Activated effector memory CD4-positive, alpha-beta T cell treated with anti-CD3 and anti-CD28 coated beads, Interleukin-2, amount 50 U/mL, for 16 hours (primary cell): ENCODE measurements around the gene TSPAN11.
A peak's percentile ranks its signal among the peaks of the same experiment; 100 is the strongest.

Experiments
- DNase-seq: peaks from one replicate; pipeline ENCODE4 v3.0.0-alpha.2; 2020

TSPAN11 gene

GRCh38 chr12:30913323-30913722, 13.2 kb upstream of the TSPAN11 start:
- DNase-seq: no peak

GRCh38 chr12:30914986-30915591, 11.5 kb upstream of the TSPAN11 start:
- DNase-seq: no peak

DNA sequence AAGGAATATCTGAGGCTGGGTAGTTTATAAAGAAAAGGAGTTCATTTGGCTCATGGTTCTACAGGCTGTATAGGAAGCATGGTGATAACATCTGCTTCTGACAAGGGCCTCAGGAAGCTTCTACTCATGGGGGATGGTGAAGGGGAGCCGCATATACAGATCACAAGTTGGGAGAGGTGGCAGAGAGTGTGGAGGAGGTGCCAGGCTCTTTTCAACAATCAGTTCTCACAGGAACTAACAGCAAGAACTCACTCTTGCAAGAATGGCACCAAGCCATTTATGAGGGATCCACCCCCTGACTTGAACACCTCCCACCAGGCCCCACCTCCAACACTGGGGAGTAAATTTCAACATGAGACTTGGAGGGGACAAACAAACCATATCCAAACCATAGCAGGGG, 3.5 kb upstream of the TSPAN11 start:
- DNase-seq: no peak

DNA sequence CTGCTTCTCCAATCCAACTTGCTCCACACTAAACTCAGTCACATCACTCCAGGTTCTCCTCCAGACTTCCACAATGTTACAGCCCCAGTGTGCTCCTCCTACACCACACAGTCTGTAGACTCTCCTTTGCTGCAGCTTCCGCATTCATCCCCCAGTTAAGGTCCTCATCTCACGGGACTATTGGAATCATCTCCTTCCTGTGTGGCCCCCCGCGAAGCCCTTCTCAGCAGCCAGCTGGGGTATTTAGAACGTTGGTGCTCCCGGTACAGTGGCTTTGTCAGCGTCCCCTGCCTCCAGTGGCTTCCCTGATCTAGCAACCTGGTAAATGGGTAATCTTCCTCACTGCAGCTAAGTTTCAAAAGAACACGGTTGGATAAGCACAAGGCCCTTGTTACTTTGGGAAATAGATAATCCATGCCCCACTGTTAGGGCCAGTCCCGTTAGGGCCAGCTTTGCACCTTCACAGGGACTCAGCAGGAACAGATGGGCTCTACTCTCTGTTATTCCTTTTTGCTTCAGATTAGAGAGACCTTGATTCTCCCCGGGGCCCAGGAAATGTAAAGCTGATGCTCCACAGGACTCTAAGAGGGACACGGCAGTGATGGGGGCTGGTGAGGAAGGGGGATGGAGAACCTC, 823 bp upstream of the TSPAN11 start:
- DNase-seq: peak; percentile 27

- DNase-seq: peak; percentile 50
Observed at GRCh38 chr12:30927222-30927611, 669 bp downstream of the TSPAN11 start.

GRCh38 chr12:30928356-30929244, 2.1 kb downstream of the TSPAN11 start:
- DNase-seq: peak; percentile 19

- DNase-seq: peak; percentile 36
Observed at GRCh38 chr12:30930238-30930637, 3.7 kb downstream of the TSPAN11 start.

- peak; percentile 56 for DNase-seq
Observed at GRCh38 chr12:30930641-30931040, 4.1 kb downstream of the TSPAN11 start.

DNA sequence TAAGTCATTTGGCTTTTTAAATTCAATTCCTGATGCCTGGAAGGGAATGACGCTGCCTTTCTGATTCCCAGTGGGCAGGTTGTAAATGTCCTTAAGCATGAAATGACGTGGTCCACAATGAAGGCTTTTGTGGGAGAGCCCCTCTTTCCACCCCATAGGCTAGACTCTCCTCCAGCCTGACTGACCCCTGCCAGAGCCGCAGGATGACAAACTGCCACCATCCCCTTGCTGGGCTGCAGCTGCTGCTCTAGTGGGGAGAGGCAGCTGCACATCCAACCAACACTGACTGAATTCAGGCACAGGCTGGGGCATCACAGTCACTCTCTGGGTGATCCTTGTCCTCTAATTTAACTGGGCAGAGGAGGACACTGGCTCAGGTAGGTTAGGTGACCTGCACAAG, 6.3 kb downstream of the TSPAN11 start:
- peak; percentile 16 for DNase-seq

GRCh38 chr12:30934811-30935210, 8.3 kb downstream of the TSPAN11 start:
- peak; percentile 17 for DNase-seq

- no peak for DNase-seq
Observed at GRCh38 chr12:30936036-30936435, 9.5 kb downstream of the TSPAN11 start.

DNA sequence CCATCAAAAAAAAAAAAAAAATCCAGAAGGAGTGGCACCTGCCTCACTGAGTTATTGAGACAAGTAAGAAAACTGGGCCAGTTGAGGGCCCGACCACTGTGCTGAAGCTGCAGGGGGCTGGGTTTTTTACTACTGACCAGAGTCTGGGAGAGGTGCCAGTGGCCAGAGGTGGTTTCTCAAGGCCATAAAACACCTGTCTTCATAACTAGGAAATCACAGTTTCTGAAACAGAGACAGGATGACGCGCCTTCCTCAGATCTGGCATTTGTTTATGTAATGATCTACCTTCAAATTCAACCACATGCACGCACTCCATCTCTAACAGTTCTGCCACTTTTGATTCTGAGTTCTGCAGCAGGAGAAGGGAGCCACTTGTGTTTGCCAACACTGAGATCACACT, 12.7 kb downstream of the TSPAN11 start:
- no peak for DNase-seq

- DNase-seq: no peak
Observed at GRCh38 chr12:30942486-30942885, 15.9 kb downstream of the TSPAN11 start.

DNA sequence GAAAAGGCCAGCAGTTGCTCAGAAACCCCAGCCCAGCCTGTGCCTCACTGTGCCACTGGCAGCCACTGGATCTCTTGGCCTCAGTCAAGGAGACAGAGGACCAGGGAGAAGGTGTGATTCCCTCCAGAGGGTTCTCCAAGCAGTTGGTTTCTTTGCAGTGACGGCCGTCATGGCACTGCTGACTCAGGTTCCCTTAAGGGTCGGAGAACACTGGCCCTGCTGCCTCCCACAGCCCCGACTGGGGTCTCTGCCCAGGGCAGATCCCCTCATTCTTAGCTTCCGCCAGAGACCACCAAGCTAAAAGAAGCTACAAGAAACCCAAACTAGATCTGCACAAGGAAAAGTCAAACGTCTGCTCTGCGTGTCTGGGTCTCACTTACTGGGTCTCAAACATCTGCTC, 16.4 kb downstream of the TSPAN11 start:
- DNase-seq: peak; percentile 27

GRCh38 chr12:30945443-30946164, 19.1 kb downstream of the TSPAN11 start:
- DNase-seq: no peak

GRCh38 chr12:30952015-30952414, 25.5 kb downstream of the TSPAN11 start:
- no peak for DNase-seq

DNA sequence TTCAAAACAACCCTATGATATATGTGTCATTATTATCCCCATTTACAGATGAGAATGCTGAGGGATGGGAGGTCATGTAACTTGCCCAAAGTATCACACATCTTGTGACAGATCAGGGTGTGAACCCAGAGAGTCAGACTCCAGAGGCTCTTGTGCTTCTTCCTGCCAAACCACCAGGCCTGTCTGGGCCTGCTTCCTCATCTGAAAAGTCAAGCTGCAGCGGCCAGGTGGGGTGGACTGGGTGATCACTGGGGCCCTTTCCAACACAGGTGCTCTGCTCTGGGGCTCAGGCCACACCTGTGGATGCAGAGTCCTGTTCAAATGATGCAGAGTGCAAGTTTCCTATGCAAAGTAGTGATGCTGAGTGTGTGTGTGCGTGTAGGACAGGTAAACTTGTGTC, 26.7 kb downstream of the TSPAN11 start:
- DNase-seq: no peak

DNA sequence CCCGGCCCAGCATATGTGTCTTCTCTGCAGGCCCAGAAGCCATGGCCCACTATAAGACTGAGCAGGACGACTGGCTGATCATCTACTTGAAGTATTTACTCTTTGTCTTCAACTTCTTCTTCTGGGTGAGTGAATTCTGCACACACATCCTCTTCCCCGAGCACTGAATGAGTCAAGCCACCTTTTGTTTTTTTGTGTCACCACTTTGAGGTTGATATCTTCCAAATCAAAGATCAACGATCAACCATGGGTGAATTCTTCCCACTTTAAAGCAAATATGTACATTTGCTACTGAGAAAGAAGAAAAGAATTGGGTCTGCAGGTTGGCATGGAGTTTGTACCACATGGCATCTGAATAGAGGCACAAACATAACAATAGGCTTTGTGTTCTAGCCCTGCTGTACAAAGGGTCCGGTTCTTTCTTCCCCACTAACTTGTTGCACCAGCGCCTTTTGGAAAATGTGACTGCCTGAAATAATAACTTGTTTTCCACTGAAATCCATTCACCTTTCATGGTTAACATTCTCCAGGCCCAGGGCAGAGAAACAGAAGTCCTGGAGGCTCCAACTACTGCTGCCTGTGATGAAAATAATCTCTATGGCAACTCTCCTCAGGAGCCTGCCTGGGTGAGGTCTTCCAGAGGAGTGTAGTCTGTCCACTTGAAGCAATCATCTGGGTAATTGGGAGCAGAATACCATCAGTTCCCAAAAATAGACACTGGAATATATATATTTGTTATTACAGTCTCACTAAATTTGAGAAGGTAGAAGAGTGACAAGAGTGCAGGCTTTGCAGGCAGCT, 27.6 kb downstream of the TSPAN11 start:
- no peak for DNase-seq

DNA sequence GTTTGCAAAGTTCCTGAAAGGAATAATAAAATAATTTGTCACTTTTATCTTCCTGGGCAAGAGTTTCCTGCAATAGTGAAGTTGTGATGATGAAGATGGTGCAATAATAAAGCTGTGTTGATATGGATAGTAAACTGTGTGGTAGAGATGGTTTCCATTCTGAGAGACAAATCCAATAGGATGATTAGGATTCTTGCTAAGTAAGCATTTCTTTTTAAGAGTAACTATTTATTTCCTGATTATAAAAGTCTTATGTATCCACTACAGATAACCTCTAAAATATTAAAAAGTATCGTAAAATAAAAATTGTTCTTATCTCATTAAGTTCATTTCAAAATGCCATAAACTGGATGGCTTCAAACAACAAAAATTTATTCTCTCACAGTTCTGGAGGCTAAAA, 28.7 kb downstream of the TSPAN11 start:
- DNase-seq: no peak

DNA sequence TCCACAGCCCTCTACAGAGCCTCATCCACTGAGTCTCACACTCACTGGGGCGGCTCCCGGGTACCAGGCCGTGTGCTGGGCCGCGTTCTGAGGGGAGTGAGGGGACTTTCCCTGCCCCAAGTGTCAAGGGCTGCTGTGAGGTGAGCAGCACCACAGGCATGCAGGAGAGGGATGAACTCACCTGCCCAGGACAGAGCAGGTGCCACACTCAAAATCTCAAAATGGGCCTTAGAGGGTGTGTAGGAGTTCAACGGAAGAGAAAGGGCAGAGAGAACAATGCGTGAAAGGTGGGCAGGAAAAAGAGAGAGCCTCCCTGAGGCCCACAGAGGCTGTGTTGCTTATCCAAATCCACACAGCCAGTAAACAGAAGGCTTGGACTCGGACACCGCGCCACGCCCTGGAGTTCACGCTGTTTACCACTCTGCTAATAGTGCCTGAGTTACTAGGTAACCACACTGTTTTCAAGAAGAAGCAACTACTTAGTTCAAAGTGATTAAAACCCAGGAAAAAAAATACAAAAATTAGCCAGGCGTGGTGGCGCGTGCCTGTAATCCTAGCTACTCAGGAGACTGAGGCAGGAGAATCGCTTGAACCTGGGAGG, 32.7 kb downstream of the TSPAN11 start:
- no peak for DNase-seq

DNA sequence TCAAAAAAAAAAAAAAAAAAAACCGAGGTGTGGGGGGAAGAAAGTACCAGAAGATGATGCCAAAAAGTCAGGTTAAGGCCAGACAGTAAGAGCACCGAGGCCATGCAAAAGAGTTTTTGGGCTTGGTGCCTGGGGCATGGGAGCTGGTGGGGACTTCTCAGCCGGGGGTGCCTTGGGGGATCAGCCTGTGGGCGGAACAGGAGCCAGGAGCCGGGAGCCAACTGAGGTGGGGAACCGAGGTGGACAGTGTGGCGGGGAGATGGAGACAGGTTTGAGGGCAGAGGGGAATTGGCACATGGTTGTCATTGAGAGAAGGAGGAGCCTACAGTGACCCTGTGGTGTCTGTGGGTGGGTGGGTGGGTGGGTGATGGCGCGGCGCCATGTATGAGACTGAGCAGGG, 33.2 kb downstream of the TSPAN11 start:
- DNase-seq: no peak

DNA sequence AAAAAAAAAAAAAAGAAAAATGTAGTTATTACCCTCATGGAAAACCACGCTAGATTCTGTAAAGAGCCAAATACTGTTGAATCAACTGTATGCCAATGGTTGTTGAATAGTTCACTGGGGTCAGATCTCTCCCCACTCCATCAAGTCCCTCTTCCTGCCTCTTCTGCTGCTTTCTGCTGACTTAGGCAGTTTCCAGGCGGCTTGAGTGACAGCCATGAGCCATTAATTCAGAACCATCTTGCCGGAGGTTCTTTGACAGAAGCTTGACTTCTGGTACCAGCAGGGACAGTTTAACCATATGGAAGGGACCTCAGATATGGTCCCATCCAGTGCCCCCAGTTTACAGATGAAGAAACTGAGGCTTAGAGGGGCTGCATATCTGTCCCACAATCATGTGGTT, 34.5 kb downstream of the TSPAN11 start:
- no peak for DNase-seq
